SK-N-SH (cell line): Measurements from ENCODE around the gene CRYGC. TPM values are rescaled to one million over a fixed set of nuclear protein-coding genes. Genes with fewer than 3 reads are reported as not detected.
"Not testable (repeated sequence)": the region's sequence is repeated elsewhere in the genome, so short reads cannot be mapped to it uniquely, and the experiment has no call there.

Experiments used
- CTCF ChIA-PET: fragments of 300-600, 350-600 bp; formaldehyde crosslinking; extraction: SDS; loops from one replicate; lab custom pipeline; 2021; lab: Yijun Ruan, JAX
- POLR2A ChIA-PET: fragments of 350-600 bp; sonication (Branson Sonifier 250); formaldehyde crosslinking; extraction: SDS; loops from one replicate; lab custom pipeline; 2020; ENCODE audit warnings: antibody characterized with exemption, inconsistent platforms; lab: Yijun Ruan, JAX
- DNase-seq: peaks from one replicate; pipeline ENCODE4 v3.0.0; 2012
- H2AFZ ChIP-seq: fragments of 200-600 bp; sonication (generic); 2 replicates; pipeline ENCODE4 v1.8.1; 2016; ENCODE audit warnings: antibody characterized with exemption, mild to moderate bottlenecking, low read depth
- H3F3A ChIP-seq: fragments of 200-600 bp; sonication (generic); replicated peaks from 2 replicates; pipeline ENCODE3; 2016; ENCODE audit warnings: antibody characterized with exemption, mild to moderate bottlenecking; ENCODE audit not compliant: insufficient read depth
- H3K27ac ChIP-seq, 2 experiments: fragments of 200-500 bp in 1 of 2; fragments of 200-600 bp in 1 of 2; sonication (Bioruptor generic) in 1 of 2; sonication (generic), shearing (Covaris generic) in 1 of 2; 2 replicates each; pipeline versions ENCODE4 v1.5.1 to v1.6.1; 2014 to 2016; ENCODE audit warnings: low read depth in 2 of 2, inconsistent platforms in 1 of 2, low read length in 1 of 2, mild to moderate bottlenecking in 1 of 2, mixed read lengths in 1 of 2
- H3K27me3 ChIP-seq: fragments of 200-600 bp; sonication (generic), shearing (Covaris generic); 2 replicates; pipeline ENCODE4 v1.6.1; 2016; ENCODE audit warnings: mixed run types; ENCODE audit not compliant: insufficient read depth
- H3K36me3 ChIP-seq, 2 experiments: fragments of 200-500 bp in 1 of 2; fragments of 200-600 bp in 1 of 2; sonication (Bioruptor generic) in 1 of 2; sonication (generic) in 1 of 2; replicated peaks in 1 of 2; 2 replicates each; pipeline versions ENCODE3 to v1.5.1; 2014 to 2016; ENCODE audit warnings: low read length in 1 of 2, mild to moderate bottlenecking in 1 of 2; ENCODE audit not compliant: insufficient read depth in 2 of 2, control insufficient read depth in 1 of 2
- H3K4me1 ChIP-seq, 2 experiments: fragments of 200-500 bp in 1 of 2; fragments of 200-600 bp in 1 of 2; sonication (Bioruptor generic) in 1 of 2; sonication (generic), shearing (Covaris generic) in 1 of 2; 2 replicates each; pipeline versions ENCODE4 v1.5.1 to v1.6.1; 2014 to 2016; ENCODE audit warnings: low read depth in 1 of 2, low read length in 1 of 2, mixed run types in 1 of 2; ENCODE audit not compliant: insufficient read depth in 2 of 2, control insufficient read depth in 1 of 2
- H3K4me2 ChIP-seq: fragments of 200-600 bp; sonication (generic), shearing (Covaris generic); 2 replicates; pipeline ENCODE4 v1.6.1; 2017; ENCODE audit warnings: mixed run types
- H3K4me3 ChIP-seq, 2 experiments: fragments of 200-500 bp in 1 of 2; fragments of 200-600 bp in 1 of 2; sonication (Bioruptor generic) in 1 of 2; sonication (generic), shearing (Covaris generic) in 1 of 2; 2 replicates each; pipeline versions ENCODE4 v1.5.1 to v1.8.1; 2014 to 2016; ENCODE audit warnings: low read depth in 2 of 2, inconsistent platforms in 1 of 2, low read length in 1 of 2, mild to moderate bottlenecking in 1 of 2, mixed read lengths in 1 of 2, moderate library complexity in 1 of 2
- H3K79me2 ChIP-seq: fragments of 200-600 bp; sonication (generic); 2 replicates; pipeline ENCODE4 v1.8.1; 2017; ENCODE audit warnings: mild to moderate bottlenecking; ENCODE audit not compliant: insufficient read depth
- H3K9ac ChIP-seq: fragments of 200-600 bp; sonication (generic); 2 replicates; pipeline ENCODE4 v1.6.1; 2017; ENCODE audit warnings: mixed run types
- H3K9me2 ChIP-seq: fragments of 200-600 bp; sonication (generic); 2 replicates; pipeline ENCODE4 v1.6.1; 2017; ENCODE audit warnings: mixed run types
- H3K9me3 ChIP-seq: fragments of 200-600 bp; sonication (generic); 2 replicates; pipeline ENCODE4 v1.6.1; 2017; ENCODE audit warnings: mixed run types, mild to moderate bottlenecking, moderate library complexity
- H4K20me1 ChIP-seq: fragments of 200-600 bp; sonication (generic); 2 replicates; pipeline ENCODE4 v1.6.1; 2017; ENCODE audit warnings: mild to moderate bottlenecking, mixed run types; ENCODE audit not compliant: insufficient read depth
- CHD2 ChIP-seq: fragments of 150-350 bp; IDR thresholded peaks from 2 replicates; pipeline ENCODE4 v1.6.1; 2018; ENCODE audit warnings: low read length; ENCODE audit not compliant: partially characterized antibody
- ELF1 ChIP-seq: IDR thresholded peaks from 2 replicates; pipeline ENCODE4 v1.4.0; 2012
- EZH2phosphoT487 ChIP-seq: fragments of 200-600 bp; sonication (generic); IDR thresholded peaks from 2 replicates; pipeline ENCODE4 v1.6.1; 2017; ENCODE audit warnings: low read depth, mixed run types, mild to moderate bottlenecking, antibody characterized with exemption, moderate library complexity, borderline replicate concordance
- FOSL2 ChIP-seq: IDR thresholded peaks from 2 replicates; pipeline ENCODE4 v1.4.0; 2012; ENCODE audit warnings: low read depth, mild to moderate bottlenecking, moderate library complexity, borderline replicate concordance
- FOXJ3 ChIP-seq: sonication (generic); formaldehyde crosslinking; IDR thresholded peaks from 2 replicates; pipeline ENCODE4 v1.5.1; 2020; ENCODE audit warnings: mild to moderate bottlenecking, missing genetic modification reagents
- GABPA ChIP-seq: IDR thresholded peaks from 2 replicates; pipeline ENCODE4 v1.4.0; 2012; ENCODE audit warnings: low read depth, mild to moderate bottlenecking
- IRF3 ChIP-seq: fragments of 150-350 bp; IDR thresholded peaks from 2 replicates; pipeline ENCODE4 v1.6.1; 2016; ENCODE audit warnings: mild to moderate bottlenecking, low read depth, low read length
- MEF2A ChIP-seq: IDR thresholded peaks from 2 replicates; pipeline ENCODE4 v1.4.0; 2012; ENCODE audit warnings: low read depth, borderline replicate concordance
- NRF1 ChIP-seq: IDR thresholded peaks from 2 replicates; pipeline ENCODE4 v1.6.1; 2012; ENCODE audit warnings: low read depth, mild to moderate bottlenecking, low read length
- RAD21 ChIP-seq: IDR thresholded peaks from 2 replicates; pipeline ENCODE4 v1.6.1; 2012; ENCODE audit warnings: mild to moderate bottlenecking, low read length
- RXRA ChIP-seq: IDR thresholded peaks from 2 replicates; pipeline ENCODE4 v1.4.0; 2012; ENCODE audit warnings: low read depth, mild to moderate bottlenecking, borderline replicate concordance
- SIN3A ChIP-seq: IDR thresholded peaks from 2 replicates; pipeline ENCODE4 v1.6.1; 2012; ENCODE audit warnings: low read depth, mild to moderate bottlenecking, low read length, moderate library complexity, borderline replicate concordance
- SMC3 ChIP-seq: IDR thresholded peaks from 2 replicates; pipeline ENCODE4 v1.6.1; 2012; ENCODE audit warnings: low read depth, low read length, improper control_type of control experiment
- YY1 ChIP-seq: IDR thresholded peaks from 2 replicates; pipeline ENCODE4 v1.4.0; 2012; ENCODE audit warnings: low read depth, mild to moderate bottlenecking
- WGBS: methylation state at CpG from one replicate; pipeline ENCODE4 v1.1.6; 2017; ENCODE audit warnings: low lambda C conversion rate; 5-methylcytosine and 5-hydroxymethylcytosine counted together
- polyA plus RNA-seq, 3 experiments: library from polyadenylated mRNA; depleted of rRNA; stranded (reverse); fragments of >200 nt; gene quantifications; 2 replicates each; pipeline ENCODE4 v1.2.3, GENCODE V29; 2012
- TF ChIP-seq, protein P1 (sequence below): IDR thresholded peaks from 2 replicates; pipeline ENCODE4 v1.4.0; 2012; ENCODE audit warnings: low read depth
- TF ChIP-seq, protein P2 (sequence below): fragments of 200-600 bp; sonication (generic); IDR thresholded peaks from 2 replicates; pipeline ENCODE4 v1.6.1; 2017; ENCODE audit warnings: antibody characterized with exemption, mild to moderate bottlenecking, moderate library complexity

The CRYGC gene
- polyA plus RNA-seq, 1 of the 3 experiments (the other 2 are of a cell fraction): 0.31 TPM

GRCh38 chr2:208112969-208113368, 16.7 kb downstream of the CRYGC start:
- no peak for DNase-seq
- H3K36me3 ChIP-seq: no peaks in the 10 kb centered on the region
- no peak overlapping the region for H2AFZ ChIP-seq
- 68% methylated on average over 6 of the region's 7 CpGs for WGBS
- no peak overlapping the region for H3K4me3 ChIP-seq
- H3K27ac ChIP-seq: no peak overlapping the region
- no peaks in the 10 kb centered on the region for H3K79me2 ChIP-seq
- no peak overlapping the region for H3K9ac ChIP-seq
- no peaks in the 10 kb centered on the region for H3K9me2 ChIP-seq
- ChIA-PET POLR2A (no interaction called here), CTCF (interaction anchor here (1.5 kb wide), 2 partner anchors 9 to 11 kb away, joined by 3 read pairs; no protein-coding TSS in a partner anchor)
- H3K4me1 ChIP-seq: no peaks in the 10 kb centered on the region
- H4K20me1 ChIP-seq: no peaks in the 10 kb centered on the region
- TF ChIP-seq MEF2A (no peak), FOSL2 (no peak), EZH2phosphoT487 (no peak), YY1 (no peak), FOXJ3 (CRISPR knock-in tag) (no peak), RAD21 (no peak), RXRA (no peak), CHD2 (no peak), SMC3 (no peak), IRF3 (no peak)
- TF ChIP-seq, protein P1, sequence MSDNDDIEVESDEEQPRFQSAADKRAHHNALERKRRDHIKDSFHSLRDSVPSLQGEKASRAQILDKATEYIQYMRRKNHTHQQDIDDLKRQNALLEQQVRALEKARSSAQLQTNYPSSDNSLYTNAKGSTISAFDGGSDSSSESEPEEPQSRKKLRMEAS: no peak
- no peaks in the 10 kb centered on the region for H3K27me3 ChIP-seq
- no peaks in the 10 kb centered on the region for H3F3A ChIP-seq
- no peaks in the 10 kb centered on the region for H3K9me3 ChIP-seq
- H3K4me2 ChIP-seq: no peak overlapping the region

DNA sequence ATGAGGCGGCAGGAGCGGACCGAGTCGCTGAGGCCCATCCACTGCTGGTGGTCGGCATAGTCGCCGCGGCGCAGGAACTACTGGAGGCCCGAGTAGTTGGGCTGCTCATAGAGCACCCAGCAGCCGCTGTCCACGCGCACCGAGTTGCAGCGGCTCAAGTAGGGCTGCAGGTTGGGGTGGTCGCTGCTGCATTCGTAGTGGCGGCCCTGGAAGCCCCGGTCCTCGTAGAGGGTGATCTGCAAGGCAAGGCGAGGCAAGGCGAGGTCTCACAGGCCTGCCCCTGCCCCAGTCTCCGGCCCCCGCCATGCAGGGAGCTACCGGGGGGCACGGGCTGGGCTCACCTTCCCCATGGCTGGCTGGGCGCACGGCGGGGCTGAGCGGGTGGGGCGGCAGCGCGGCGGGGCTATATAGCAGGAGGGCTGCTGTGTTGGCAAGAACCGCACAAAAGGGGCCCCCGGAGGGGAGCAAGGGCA, 17.3 kb downstream of the CRYGC start:
- H3K36me3 ChIP-seq, H2AFZ ChIP-seq, H3K4me2 ChIP-seq, POLR2A ChIA-PET, H3K27ac ChIP-seq, H3F3A ChIP-seq, H3K9me3 ChIP-seq, H3K27me3 ChIP-seq, H3K79me2 ChIP-seq, H4K20me1 ChIP-seq, H3K4me1 ChIP-seq, DNase-seq, H3K9ac ChIP-seq, H3K4me3 ChIP-seq, H3K9me2 ChIP-seq: not testable (repeated sequence)
- WGBS: 94% methylated on average over 8 of the region's 36 CpGs
- CTCF ChIA-PET: interaction anchor here (1.0 kb wide), 1 partner anchor 10 kb away, joined by 5 read pairs; no protein-coding TSS in a partner anchor

GRCh38 chr2:208103616-208104015, 26.0 kb downstream of the CRYGC start:
- Histone ChIP-seq H3K4me2 (no peak overlapping the region), H3K36me3 (no peaks in the 10 kb centered on the region), H3K9me3 (no peaks in the 10 kb centered on the region), H3K9ac (no peak overlapping the region), H3F3A (no peaks in the 10 kb centered on the region), H4K20me1 (no peaks in the 10 kb centered on the region), H2AFZ (no peak overlapping the region), H3K27ac (no peak overlapping the region), H3K9me2 (no peaks in the 10 kb centered on the region), H3K79me2 (no peaks in the 10 kb centered on the region), H3K27me3 (no peaks in the 10 kb centered on the region), H3K4me1 (no peaks in the 10 kb centered on the region; a peak in 1 of 4 replicates), H3K4me3 (no peak overlapping the region)
- ChIA-PET POLR2A (no interaction called here), CTCF (interaction anchor here (0.7 to 3.9 kb wide), 7 partner anchors 10 to 358 kb away, joined by 3 to 87 read pairs (median 9); partner anchors contain the start of gene IDH1)
- WGBS: 86% methylated on average over 3 of the region's 3 CpGs
- no peak for DNase-seq
- TF ChIP-seq SIN3A: no peak
- no peak for TF ChIP-seq ELF1
- TF ChIP-seq, protein P2, sequence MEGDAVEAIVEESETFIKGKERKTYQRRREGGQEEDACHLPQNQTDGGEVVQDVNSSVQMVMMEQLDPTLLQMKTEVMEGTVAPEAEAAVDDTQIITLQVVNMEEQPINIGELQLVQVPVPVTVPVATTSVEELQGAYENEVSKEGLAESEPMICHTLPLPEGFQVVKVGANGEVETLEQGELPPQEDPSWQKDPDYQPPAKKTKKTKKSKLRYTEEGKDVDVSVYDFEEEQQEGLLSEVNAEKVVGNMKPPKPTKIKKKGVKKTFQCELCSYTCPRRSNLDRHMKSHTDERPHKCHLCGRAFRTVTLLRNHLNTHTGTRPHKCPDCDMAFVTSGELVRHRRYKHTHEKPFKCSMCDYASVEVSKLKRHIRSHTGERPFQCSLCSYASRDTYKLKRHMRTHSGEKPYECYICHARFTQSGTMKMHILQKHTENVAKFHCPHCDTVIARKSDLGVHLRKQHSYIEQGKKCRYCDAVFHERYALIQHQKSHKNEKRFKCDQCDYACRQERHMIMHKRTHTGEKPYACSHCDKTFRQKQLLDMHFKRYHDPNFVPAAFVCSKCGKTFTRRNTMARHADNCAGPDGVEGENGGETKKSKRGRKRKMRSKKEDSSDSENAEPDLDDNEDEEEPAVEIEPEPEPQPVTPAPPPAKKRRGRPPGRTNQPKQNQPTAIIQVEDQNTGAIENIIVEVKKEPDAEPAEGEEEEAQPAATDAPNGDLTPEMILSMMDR: no peak
- TF ChIP-seq FOXJ3 (CRISPR knock-in tag): no peak
- no peak for TF ChIP-seq NRF1
- TF ChIP-seq EZH2phosphoT487: no peak
- TF ChIP-seq GABPA: no peak
- no peak for TF ChIP-seq SMC3
- no peak for TF ChIP-seq RAD21
- no peak for TF ChIP-seq IRF3
- TF ChIP-seq FOSL2: no peak
